ENCODE measurements around the gene DIDO1. TPM values are rescaled to one million over a fixed set of nuclear protein-coding genes. Genes with fewer than 3 reads are reported as not detected.

DIDO1 gene
- total and polyA plus RNA-seq, 2 of the 13 experiments (the other 11 are each of a cell fraction or from before 2014, with no cell fraction given) = 75.0 to 75.1 TPM

DNA sequence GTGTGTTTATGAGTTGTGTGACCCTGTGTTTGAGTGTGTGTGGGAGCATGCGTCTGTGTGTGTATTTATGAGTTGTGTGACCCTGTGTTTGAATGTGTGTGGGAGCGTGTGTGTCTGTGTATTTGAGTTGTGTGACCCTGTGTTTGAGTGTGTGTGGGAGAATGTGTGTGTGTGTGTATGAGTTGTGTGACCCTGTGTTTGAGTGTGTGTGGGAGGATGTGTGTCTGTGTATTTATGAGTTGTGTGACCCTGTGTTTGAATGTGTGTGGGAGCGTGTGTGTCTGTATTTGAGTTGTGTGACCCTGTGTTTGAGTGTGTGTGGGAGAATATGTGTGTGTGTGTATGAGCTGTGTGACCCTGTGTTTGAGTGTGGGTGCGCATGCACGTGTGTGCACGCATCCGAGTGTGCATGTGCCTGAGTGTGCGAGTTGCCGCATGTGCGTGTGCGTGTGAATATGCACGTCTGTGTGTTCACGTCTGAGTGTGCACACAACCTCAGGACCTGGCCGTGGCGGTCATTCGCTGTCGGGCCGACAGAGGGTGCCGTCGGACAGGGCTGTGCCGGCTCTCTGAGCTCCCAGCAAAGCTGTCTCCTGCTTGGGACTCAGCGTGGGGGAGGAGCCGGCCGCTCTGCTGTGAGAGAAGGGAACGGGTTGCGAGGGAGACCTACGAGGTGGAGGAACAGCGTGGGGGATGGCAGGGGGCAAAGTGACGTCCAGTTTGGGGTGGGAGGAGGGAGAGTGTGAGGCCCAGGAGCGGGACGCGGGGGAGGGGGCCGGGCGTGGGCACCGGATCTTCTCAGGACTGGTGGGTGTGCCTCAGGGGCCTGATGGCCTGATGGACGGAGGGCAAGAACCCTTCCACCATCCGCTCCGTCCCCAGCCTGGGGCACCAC lies 45.9 kb upstream of the DIDO1 start (continued):
- TF ChIP-seq PTBP1 (IDR thresholded peaks at IDR 0.05; ENCODE audit: low read depth, low read length, poor library complexity, severe bottlenecking) (peak; percentile 88), RELA (CRISPR knock-in tag; IDR thresholded peaks at IDR 0.05) (no peak; the same call in 1 of the 2 replicates), ZNF225 (CRISPR knock-in tag; IDR thresholded peaks at IDR 0.05) (peak; percentile 95), MYC (CRISPR knock-in tag; IDR thresholded peaks at IDR 0.05; ENCODE audit: borderline replicate concordance) (peak; percentile 81), ZNF747 (CRISPR knock-in tag; IDR thresholded peaks at IDR 0.05; ENCODE audit: borderline replicate concordance) (peak; percentile 48; the same call in 1 of the 2 replicates), GPN1 (CRISPR knock-in tag; IDR thresholded peaks at IDR 0.05; ENCODE audit: borderline replicate concordance) (peak; percentile 39; the same call in 1 of the 2 replicates), ZSCAN22 (CRISPR knock-in tag; IDR thresholded peaks at IDR 0.05) (no peak), ZMYM3 (CRISPR knock-in tag; IDR thresholded peaks at IDR 0.05) (peak; percentile 85; the same call in 1 of the 2 replicates), KDM3A (CRISPR knock-in tag; IDR thresholded peaks at IDR 0.05; ENCODE audit: low read depth) (peak; percentile 79; the same call in 1 of the 2 replicates), KAT2B (IDR thresholded peaks at IDR 0.05; ENCODE audit: borderline replicate concordance, low read depth, low read length) (no peak), NR2C2 (CRISPR knock-in tag; IDR thresholded peaks at IDR 0.05; ENCODE audit: borderline replicate concordance) (peak; percentile 32; the same call in 1 of the 2 replicates), TEAD3 (CRISPR knock-in tag; optimal IDR thresholded peaks at IDR 0.05; ENCODE audit: borderline replicate concordance) (peak; percentile 79), EED (CRISPR knock-in tag; IDR thresholded peaks at IDR 0.05) (peak; percentile 86), ZSCAN31 (CRISPR knock-in tag; IDR thresholded peaks at IDR 0.05; ENCODE audit: low read depth) (no peak; the same call in 1 of the 2 replicates), XRCC5 (optimal IDR thresholded peaks at IDR 0.05; ENCODE audit: low read length) (peak; percentile 98)
- TF ChIP-seq, protein P1, sequence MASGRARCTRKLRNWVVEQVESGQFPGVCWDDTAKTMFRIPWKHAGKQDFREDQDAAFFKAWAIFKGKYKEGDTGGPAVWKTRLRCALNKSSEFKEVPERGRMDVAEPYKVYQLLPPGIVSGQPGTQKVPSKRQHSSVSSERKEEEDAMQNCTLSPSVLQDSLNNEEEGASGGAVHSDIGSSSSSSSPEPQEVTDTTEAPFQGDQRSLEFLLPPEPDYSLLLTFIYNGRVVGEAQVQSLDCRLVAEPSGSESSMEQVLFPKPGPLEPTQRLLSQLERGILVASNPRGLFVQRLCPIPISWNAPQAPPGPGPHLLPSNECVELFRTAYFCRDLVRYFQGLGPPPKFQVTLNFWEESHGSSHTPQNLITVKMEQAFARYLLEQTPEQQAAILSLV (CRISPR knock-in tag; IDR thresholded peaks at IDR 0.05; ENCODE audit: borderline replicate concordance) = peak; percentile 80
- TF ChIP-seq, protein P2, sequence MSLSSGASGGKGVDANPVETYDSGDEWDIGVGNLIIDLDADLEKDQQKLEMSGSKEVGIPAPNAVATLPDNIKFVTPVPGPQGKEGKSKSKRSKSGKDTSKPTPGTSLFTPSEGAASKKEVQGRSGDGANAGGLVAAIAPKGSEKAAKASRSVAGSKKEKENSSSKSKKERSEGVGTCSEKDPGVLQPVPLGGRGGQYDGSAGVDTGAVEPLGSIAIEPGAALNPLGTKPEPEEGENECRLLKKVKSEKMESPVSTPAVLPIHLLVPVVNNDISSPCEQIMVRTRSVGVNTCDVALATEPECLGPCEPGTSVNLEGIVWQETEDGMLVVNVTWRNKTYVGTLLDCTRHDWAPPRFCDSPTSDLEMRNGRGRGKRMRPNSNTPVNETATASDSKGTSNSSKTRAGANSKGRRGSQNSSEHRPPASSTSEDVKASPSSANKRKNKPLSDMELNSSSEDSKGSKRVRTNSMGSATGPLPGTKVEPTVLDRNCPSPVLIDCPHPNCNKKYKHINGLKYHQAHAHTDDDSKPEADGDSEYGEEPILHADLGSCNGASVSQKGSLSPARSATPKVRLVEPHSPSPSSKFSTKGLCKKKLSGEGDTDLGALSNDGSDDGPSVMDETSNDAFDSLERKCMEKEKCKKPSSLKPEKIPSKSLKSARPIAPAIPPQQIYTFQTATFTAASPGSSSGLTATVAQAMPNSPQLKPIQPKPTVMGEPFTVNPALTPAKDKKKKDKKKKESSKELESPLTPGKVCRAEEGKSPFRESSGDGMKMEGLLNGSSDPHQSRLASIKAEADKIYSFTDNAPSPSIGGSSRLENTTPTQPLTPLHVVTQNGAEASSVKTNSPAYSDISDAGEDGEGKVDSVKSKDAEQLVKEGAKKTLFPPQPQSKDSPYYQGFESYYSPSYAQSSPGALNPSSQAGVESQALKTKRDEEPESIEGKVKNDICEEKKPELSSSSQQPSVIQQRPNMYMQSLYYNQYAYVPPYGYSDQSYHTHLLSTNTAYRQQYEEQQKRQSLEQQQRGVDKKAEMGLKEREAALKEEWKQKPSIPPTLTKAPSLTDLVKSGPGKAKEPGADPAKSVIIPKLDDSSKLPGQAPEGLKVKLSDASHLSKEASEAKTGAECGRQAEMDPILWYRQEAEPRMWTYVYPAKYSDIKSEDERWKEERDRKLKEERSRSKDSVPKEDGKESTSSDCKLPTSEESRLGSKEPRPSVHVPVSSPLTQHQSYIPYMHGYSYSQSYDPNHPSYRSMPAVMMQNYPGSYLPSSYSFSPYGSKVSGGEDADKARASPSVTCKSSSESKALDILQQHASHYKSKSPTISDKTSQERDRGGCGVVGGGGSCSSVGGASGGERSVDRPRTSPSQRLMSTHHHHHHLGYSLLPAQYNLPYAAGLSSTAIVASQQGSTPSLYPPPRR (CRISPR knock-in tag; IDR thresholded peaks at IDR 0.05; ENCODE audit: borderline replicate concordance) = peak; percentile 29; the same call in 1 of the 2 replicates
- TF ChIP-seq, protein P3, sequence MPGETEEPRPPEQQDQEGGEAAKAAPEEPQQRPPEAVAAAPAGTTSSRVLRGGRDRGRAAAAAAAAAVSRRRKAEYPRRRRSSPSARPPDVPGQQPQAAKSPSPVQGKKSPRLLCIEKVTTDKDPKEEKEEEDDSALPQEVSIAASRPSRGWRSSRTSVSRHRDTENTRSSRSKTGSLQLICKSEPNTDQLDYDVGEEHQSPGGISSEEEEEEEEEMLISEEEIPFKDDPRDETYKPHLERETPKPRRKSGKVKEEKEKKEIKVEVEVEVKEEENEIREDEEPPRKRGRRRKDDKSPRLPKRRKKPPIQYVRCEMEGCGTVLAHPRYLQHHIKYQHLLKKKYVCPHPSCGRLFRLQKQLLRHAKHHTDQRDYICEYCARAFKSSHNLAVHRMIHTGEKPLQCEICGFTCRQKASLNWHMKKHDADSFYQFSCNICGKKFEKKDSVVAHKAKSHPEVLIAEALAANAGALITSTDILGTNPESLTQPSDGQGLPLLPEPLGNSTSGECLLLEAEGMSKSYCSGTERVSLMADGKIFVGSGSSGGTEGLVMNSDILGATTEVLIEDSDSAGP (CRISPR knock-in tag; IDR thresholded peaks at IDR 0.05; ENCODE audit: borderline replicate concordance) = peak; percentile 90; the same call in 1 of the 2 replicates
- TF ChIP-seq, protein P4, sequence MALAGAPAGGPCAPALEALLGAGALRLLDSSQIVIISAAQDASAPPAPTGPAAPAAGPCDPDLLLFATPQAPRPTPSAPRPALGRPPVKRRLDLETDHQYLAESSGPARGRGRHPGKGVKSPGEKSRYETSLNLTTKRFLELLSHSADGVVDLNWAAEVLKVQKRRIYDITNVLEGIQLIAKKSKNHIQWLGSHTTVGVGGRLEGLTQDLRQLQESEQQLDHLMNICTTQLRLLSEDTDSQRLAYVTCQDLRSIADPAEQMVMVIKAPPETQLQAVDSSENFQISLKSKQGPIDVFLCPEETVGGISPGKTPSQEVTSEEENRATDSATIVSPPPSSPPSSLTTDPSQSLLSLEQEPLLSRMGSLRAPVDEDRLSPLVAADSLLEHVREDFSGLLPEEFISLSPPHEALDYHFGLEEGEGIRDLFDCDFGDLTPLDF (CRISPR knock-in tag; IDR thresholded peaks at IDR 0.05) = no peak

Measured in HepG2 (cell line).